ENCODE results near the gene FBXL14.

GRCh38 chr12:1576410-1577241 lies 17.8 kb downstream of the FBXL14 start:
- TF ChIP-seq CTCF (IDR thresholded peaks at IDR 0.05): no peak
- no peak for TF ChIP-seq POLR2A (IDR thresholded peaks at IDR 0.05)
